ENCODE measurements around the gene NINL.

NINL gene

DNA sequence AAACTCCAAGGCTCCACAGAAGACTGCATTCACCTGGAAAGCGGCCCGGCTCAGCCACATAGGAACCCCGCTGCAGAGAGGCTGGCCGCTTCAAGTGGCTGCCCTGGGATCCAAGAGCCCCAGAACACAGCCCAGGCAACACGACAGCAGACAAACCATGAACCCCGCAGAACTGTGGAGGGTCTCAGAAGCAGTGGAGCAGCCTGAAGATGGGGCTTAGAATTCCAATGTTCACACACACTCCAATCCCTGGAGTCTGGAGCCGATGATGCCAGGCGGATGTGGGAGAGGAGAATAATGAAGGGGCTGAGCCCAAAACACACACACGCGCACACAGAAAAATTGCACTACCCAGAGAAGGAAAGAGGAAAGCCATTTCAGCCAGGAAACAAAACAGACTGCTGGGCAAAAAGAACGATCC, 52.4 kb downstream of the NINL start:
- no peaks in the 10 kb centered on the region for H3K9me3 Mint-ChIP-seq
- no peak overlapping the region for H3K4me3 Mint-ChIP-seq
- H3K27me3 Mint-ChIP-seq, result peaks cover 21% of the 10 kb centered on the region
- H3K4me1 Mint-ChIP-seq, result no peaks in the 10 kb centered on the region
- DNase-seq (ENCODE audit: low spot score in 2 of 2) (no peak), ATAC-seq (replicated peaks; ENCODE audit: extremely low read depth, poor library complexity, severe bottlenecking) (no peak)
- H3K36me3 Mint-ChIP-seq (ENCODE audit: insufficient read depth), result peaks cover 1% of the 10 kb centered on the region
- no peak overlapping the region for H3K27ac Mint-ChIP-seq (ENCODE audit: low read depth)

DNA sequence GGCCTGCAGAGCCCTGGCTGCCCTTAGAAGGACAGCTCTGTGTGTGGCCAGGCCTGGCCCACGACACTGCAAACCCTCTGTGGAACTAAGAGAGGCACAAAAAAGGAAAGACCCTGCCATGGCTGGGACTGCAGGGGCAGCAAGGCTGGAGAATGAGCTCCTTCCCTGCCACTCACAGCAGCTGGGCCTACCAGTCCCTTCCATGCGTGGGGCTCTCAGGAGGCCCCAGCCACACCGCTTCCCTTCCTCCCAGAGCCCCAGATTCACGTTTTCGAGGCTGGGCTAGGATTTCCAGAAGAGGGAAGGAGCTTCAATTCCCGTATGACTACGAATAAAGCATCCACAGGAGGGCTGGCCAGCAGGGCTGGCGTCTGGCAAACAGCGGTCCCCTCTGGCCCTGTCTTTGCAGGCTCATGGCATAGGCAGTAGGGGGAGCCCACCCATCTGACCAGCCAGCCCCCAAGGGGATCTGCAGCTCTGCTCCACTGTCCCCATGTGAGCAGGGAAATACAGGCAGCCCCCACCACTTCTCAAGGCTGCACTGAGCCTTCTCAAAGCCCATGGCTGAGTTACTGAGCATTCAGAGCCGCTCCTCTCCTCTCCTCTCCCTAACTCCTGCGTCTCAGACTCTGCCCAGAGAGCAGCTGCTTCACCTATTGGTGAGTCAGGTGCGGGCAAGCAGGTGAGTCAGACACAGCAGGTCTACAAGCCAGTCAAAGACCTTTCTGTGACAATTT, 53.1 kb downstream of the NINL start:
- DNase-seq (ENCODE audit: low spot score in 2 of 2), result no peak

DNA sequence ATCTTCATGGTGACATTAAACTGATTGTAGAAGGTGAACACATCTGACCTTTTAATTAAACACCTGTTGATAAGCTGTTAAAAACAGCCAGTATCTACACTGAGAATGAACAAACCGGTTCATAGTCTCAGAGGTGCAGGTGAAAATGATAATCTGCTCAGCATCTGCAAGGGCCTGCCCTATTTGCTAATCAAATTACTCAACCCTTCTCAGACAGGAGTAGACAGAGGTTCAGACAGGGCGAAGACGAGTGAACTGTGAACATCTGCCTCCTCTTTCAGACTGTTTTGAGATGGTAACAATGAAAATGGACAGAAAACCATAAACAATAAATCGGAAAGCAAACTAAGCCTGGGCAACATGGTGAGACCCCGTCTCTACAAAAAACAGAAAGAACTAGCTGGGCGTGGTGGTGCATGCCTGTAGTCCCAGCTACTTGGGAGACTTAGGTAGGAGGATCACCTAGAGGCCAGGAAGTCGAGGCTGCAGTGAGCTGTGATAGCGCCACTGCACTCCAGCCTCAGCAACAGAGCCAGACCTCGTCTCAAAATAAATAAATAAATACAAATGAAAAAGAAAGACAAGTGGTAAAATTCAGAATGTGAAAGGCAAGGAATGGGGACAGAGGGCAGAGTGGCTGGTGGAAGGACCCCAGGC, 55.9 kb downstream of the NINL start:
- Mint-ChIP-seq H3K4me1 (no peaks in the 10 kb centered on the region), H3K4me3 (no peak overlapping the region), H3K36me3 (ENCODE audit: insufficient read depth) (peaks cover 1% of the 10 kb centered on the region), H3K27me3 (peaks cover 32% of the 10 kb centered on the region), H3K27ac (ENCODE audit: low read depth) (no peak overlapping the region), H3K9me3 (no peaks in the 10 kb centered on the region)
- ATAC-seq (replicated peaks; ENCODE audit: extremely low read depth, poor library complexity, severe bottlenecking) (no peak), DNase-seq (ENCODE audit: low spot score in 2 of 2) (no peak)

More for the DNA sequence above, 53.1 kb downstream of the NINL start:
- ATAC-seq (replicated peaks; ENCODE audit: extremely low read depth, poor library complexity, severe bottlenecking), result no peak
- H3K4me3 Mint-ChIP-seq, result no peak overlapping the region
- no peak overlapping the region for H3K27ac Mint-ChIP-seq (ENCODE audit: low read depth)
- H3K4me1 Mint-ChIP-seq, result no peaks in the 10 kb centered on the region
- no peaks in the 10 kb centered on the region for H3K9me3 Mint-ChIP-seq
- H3K27me3 Mint-ChIP-seq, result peaks cover 21% of the 10 kb centered on the region
- H3K36me3 Mint-ChIP-seq (ENCODE audit: insufficient read depth), result peaks cover 1% of the 10 kb centered on the region

DNA sequence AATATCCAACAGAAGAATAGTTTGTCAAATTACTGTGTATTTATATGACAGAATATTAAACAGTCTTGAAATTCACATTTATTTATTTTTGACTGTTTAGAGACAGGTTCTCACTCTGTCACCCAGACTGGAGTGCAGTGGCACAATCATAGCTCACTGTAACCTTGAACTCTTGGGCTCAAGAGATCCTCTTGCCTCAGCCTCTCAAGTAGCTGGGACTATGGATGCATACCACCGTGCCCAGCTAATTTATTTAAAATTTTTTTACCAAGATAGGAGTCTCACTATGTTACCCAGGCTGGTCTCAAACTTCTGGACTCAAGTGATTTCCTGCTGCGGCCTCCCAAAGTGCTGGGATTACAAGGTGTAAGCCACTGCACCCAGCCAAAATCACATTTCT, 57.4 kb downstream of the NINL start:
- peaks cover 1% of the 10 kb centered on the region for H3K36me3 Mint-ChIP-seq (ENCODE audit: insufficient read depth)
- no peaks in the 10 kb centered on the region for H3K4me1 Mint-ChIP-seq
- no peaks in the 10 kb centered on the region for H3K9me3 Mint-ChIP-seq
- DNase-seq (ENCODE audit: low spot score in 2 of 2) (no peak), ATAC-seq (replicated peaks; ENCODE audit: extremely low read depth, poor library complexity, severe bottlenecking) (no peak)
- H3K4me3 Mint-ChIP-seq, result no peak overlapping the region
- no peak overlapping the region for H3K27ac Mint-ChIP-seq (ENCODE audit: low read depth)
- peaks cover 34% of the 10 kb centered on the region for H3K27me3 Mint-ChIP-seq

DNA sequence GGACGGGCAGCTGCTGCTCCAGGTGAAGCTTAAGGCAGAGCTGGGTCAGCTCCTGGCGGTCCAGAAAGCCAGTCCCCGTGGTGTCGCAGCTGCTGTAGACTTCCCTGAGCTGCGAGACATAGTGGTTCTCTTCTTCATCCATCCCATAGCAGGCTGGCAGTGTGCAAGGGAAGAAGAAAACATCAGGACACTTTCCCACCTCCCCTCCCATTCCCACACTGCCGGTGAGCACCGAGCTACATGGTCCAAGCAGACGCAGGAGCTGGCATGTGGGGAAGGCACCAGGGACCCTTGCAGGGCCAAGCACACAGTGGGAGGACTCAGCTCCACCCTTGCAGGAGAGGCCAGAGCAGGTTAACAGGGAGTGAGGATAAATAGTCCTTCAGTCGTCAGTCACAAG, 58.9 kb downstream of the NINL start:
- no peak overlapping the region for H3K4me3 Mint-ChIP-seq
- H3K36me3 Mint-ChIP-seq (ENCODE audit: insufficient read depth), result no peaks in the 10 kb centered on the region
- H3K4me1 Mint-ChIP-seq, result no peaks in the 10 kb centered on the region
- no peak for ATAC-seq (replicated peaks; ENCODE audit: extremely low read depth, poor library complexity, severe bottlenecking)
- DNase-seq (ENCODE audit: low spot score in 2 of 2), result no peak
- H3K27me3 Mint-ChIP-seq, result peaks cover 29% of the 10 kb centered on the region
- H3K27ac Mint-ChIP-seq (ENCODE audit: low read depth), result no peak overlapping the region
- no peaks in the 10 kb centered on the region for H3K9me3 Mint-ChIP-seq

DNA sequence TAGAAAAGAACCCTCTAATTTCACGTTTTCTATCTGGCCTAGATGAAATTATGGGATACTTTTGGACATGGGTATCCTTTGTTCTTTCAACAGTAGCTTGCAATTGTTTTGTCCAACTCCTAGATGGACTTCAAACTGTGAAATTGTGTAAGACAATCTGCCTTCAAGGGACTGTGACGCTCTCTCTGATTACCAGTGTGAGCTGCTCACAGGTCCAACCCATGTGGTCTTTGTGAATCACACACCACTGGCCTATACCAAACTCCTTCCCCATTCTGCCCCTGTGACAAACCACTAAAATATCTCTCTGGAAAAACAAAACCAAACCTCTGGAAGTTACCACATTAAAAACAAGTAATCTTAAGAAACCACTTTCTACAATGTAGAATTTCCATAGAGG, 59.5 kb downstream of the NINL start:
- Mint-ChIP-seq H3K27me3 (peaks cover 28% of the 10 kb centered on the region), H3K4me1 (no peaks in the 10 kb centered on the region)

DNA sequence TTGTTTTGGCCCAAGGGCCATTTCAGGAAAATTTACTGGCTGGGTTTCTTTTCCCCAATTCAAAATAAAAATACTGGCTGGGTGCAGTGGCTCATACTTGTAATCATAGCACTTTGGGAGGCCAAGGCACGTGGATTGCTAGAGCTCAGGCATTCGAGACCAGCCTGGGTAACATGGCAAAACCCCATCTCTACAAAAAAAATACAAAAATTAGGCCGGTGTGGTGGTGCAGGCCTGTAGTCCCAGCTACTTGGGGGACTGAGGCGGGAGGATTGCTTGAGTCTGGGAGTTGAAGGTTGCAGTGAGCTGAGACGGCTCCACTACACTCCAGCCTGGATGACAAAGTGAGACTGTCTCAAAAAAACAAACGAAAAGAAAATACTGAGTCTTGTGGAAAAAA, 60.0 kb downstream of the NINL start:
- Mint-ChIP-seq H3K9me3 (no peaks in the 10 kb centered on the region), H3K4me1 (no peaks in the 10 kb centered on the region), H3K27ac (ENCODE audit: low read depth) (no peak overlapping the region), H3K27me3 (peaks cover 22% of the 10 kb centered on the region), H3K4me3 (no peak overlapping the region), H3K36me3 (ENCODE audit: insufficient read depth) (no peaks in the 10 kb centered on the region)
- no peak for ATAC-seq (replicated peaks; ENCODE audit: extremely low read depth, poor library complexity, severe bottlenecking)
- DNase-seq (ENCODE audit: low spot score in 2 of 2), result no peak

More for the DNA sequence above, 59.5 kb downstream of the NINL start:
- DNase-seq (ENCODE audit: low spot score in 2 of 2), result no peak
- no peak for ATAC-seq (replicated peaks; ENCODE audit: extremely low read depth, poor library complexity, severe bottlenecking)
- Mint-ChIP-seq H3K9me3 (no peaks in the 10 kb centered on the region), H3K36me3 (ENCODE audit: insufficient read depth) (no peaks in the 10 kb centered on the region), H3K4me3 (no peak overlapping the region), H3K27ac (ENCODE audit: low read depth) (no peak overlapping the region)

DNA sequence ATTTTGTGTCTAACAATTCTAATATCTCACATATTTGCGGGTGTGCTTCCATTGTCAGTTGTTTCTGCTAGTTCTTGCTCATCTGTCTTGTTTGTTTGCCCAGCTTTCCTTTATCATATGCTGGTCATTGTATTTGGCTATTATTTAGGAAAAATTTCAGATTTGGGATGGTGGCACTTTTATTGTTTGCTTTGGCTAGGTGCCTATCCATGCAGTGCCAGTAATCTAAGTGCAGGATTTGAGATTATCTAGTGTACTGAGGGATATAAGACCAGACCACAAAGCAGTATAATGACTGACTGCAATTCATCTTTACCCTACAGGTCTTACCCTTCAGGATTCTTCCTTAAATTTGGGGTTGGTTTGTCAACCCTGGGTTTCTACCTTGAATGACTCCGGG, 63.9 kb downstream of the NINL start:
- peaks cover 17% of the 10 kb centered on the region for H3K27me3 Mint-ChIP-seq
- no peaks in the 10 kb centered on the region for H3K36me3 Mint-ChIP-seq (ENCODE audit: insufficient read depth)
- ATAC-seq (replicated peaks; ENCODE audit: extremely low read depth, poor library complexity, severe bottlenecking), result no peak
- H3K4me1 Mint-ChIP-seq, result no peaks in the 10 kb centered on the region
- no peak for DNase-seq (ENCODE audit: low spot score in 2 of 2)
- no peak overlapping the region for H3K4me3 Mint-ChIP-seq
- no peak overlapping the region for H3K27ac Mint-ChIP-seq (ENCODE audit: low read depth)
- no peaks in the 10 kb centered on the region for H3K9me3 Mint-ChIP-seq

DNA sequence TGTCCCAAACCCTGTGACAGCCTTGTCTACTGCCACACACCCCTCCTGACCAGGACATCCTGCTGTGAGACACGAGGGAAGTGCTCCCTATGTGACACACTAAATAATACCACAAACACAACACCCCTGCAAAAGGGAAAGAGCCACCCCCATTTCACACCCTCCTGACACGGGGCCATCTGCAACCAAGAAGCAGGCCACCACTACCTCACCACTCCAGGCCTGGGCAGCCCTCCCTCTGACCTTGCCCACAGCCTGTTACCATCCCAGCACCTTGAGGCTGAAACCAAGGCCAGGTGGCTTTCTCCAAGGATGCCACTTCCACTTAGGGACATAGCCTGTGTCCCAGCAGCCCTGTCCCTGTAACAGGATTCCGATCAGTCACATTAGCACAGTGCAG, 68.2 kb downstream of the NINL start:
- no peaks in the 10 kb centered on the region for H3K27me3 Mint-ChIP-seq
- H3K9me3 Mint-ChIP-seq, result peaks cover 18% of the 10 kb centered on the region
- DNase-seq (ENCODE audit: low spot score in 2 of 2), result no peak
- H3K4me3 Mint-ChIP-seq, result no peak overlapping the region
- H3K36me3 Mint-ChIP-seq (ENCODE audit: insufficient read depth), result no peaks in the 10 kb centered on the region
- no peak overlapping the region for H3K27ac Mint-ChIP-seq (ENCODE audit: low read depth)
- no peaks in the 10 kb centered on the region for H3K4me1 Mint-ChIP-seq
- no peak for ATAC-seq (replicated peaks; ENCODE audit: extremely low read depth, poor library complexity, severe bottlenecking)

DNA sequence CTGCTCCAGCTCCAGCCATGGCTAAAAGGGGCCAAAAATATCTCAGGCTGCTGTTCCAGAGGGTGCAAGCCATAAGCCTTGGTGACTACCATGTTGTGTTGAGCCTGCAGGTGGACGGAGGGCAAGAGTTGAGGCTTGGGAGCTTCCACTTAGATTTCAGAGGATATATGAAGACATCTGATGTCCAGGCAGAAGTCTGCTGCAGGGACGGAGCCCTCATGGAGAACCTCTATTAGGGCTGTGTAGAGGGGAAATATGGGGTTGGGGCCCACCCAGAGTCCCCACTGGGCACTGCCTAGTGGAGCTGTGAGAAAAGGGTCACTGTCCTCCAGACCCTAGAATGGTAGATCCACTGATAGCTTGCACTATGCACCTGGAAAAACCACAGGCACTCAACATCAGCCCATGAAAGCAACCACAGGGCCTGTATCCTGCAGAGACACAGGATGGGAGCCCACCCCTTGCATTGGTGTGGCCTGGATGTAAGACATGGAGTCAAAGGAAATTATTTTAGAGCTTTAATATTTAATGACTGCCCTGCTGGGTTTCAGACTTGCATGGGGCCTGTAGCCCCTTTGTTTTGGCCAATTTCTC, 70.5 kb downstream of the NINL start:
- Mint-ChIP-seq H3K4me1 (no peaks in the 10 kb centered on the region), H3K4me3 (no peak overlapping the region), H3K27ac (ENCODE audit: low read depth) (no peak overlapping the region), H3K36me3 (ENCODE audit: insufficient read depth) (no peaks in the 10 kb centered on the region), H3K9me3 (peaks cover 18% of the 10 kb centered on the region), H3K27me3 (no peaks in the 10 kb centered on the region)
- ATAC-seq (replicated peaks; ENCODE audit: extremely low read depth, poor library complexity, severe bottlenecking) (no peak), DNase-seq (ENCODE audit: low spot score in 2 of 2) (no peak)

DNA sequence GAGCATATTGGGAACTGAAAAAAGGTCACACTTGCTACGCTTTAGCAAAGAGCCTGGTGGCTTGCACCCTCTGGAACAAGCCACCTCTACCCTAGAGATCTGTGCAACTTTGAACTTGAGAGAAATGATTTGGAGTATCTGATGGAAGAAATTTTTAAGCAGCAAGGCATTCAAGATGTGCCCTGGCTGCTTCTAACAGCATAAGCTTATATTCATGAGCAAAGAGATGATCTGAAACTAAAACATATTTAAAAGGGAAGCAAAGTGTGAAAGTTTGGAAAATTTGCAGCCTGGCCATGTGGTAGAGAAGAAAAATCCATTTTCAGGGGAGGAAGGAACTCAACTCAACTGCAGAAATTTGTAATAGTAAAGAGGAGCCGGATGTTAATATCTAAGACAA, 71.1 kb downstream of the NINL start:
- DNase-seq (ENCODE audit: low spot score in 2 of 2), result no peak
- ATAC-seq (replicated peaks; ENCODE audit: extremely low read depth, poor library complexity, severe bottlenecking), result no peak
- no peak overlapping the region for H3K27ac Mint-ChIP-seq (ENCODE audit: low read depth)
- H3K9me3 Mint-ChIP-seq, result peaks cover 18% of the 10 kb centered on the region
- H3K4me3 Mint-ChIP-seq, result no peak overlapping the region
- H3K36me3 Mint-ChIP-seq (ENCODE audit: insufficient read depth), result no peaks in the 10 kb centered on the region
- no peaks in the 10 kb centered on the region for H3K27me3 Mint-ChIP-seq
- H3K4me1 Mint-ChIP-seq, result no peaks in the 10 kb centered on the region

DNA sequence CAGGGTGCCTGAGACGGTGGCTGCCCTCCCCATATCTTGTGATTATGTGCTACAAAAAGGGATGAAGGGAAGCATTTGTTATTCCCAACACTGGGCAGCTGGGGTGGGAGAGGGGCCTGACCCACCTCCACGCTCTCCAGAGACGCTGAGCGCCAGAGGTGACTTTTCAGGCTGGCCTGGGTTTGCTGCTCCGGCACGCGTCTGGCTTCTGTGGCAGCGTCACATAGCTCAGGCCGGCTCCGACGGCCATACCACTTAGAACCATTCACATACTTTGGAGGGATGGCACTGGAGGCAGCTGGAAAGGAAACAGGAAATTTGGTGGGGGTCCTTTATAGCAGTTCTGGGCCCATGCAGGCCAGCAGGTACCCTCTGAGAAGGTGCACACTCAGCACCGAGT, 72.6 kb downstream of the NINL start:
- Mint-ChIP-seq H3K4me1 (no peaks in the 10 kb centered on the region), H3K9me3 (peaks cover 18% of the 10 kb centered on the region), H3K27me3 (no peaks in the 10 kb centered on the region), H3K27ac (ENCODE audit: low read depth) (no peak overlapping the region), H3K36me3 (ENCODE audit: insufficient read depth) (no peaks in the 10 kb centered on the region), H3K4me3 (no peak overlapping the region)
- DNase-seq (ENCODE audit: low spot score in 2 of 2) (no peak), ATAC-seq (replicated peaks; ENCODE audit: extremely low read depth, poor library complexity, severe bottlenecking) (no peak)

DNA sequence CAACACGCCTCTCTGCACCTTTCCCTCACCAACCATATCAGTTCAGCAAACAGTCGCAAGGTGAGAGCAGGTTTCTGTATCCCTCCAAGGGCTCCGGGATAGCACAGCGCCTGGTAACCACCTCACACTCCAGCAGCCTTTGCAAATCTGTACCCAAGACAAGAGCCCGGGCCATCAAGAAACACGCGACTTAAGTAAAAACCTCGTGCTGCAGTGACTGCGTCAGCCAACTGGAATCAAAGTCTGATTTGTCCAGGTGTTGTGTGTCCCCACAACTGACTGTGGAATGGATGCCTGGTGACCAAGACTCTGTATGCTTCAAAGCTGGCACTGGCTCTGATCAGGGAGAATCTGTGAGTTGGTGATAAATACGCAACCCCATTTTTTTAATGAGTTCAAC, 74.1 kb downstream of the NINL start:
- no peaks in the 10 kb centered on the region for H3K36me3 Mint-ChIP-seq (ENCODE audit: insufficient read depth)
- no peak overlapping the region for H3K4me3 Mint-ChIP-seq
- no peak overlapping the region for H3K27ac Mint-ChIP-seq (ENCODE audit: low read depth)
- DNase-seq (ENCODE audit: low spot score in 2 of 2) (no peak), ATAC-seq (replicated peaks; ENCODE audit: extremely low read depth, poor library complexity, severe bottlenecking) (no peak)
- no peaks in the 10 kb centered on the region for H3K27me3 Mint-ChIP-seq
- H3K4me1 Mint-ChIP-seq, result no peaks in the 10 kb centered on the region
- H3K9me3 Mint-ChIP-seq, result peaks cover 18% of the 10 kb centered on the region
